Esophagus squamous epithelium (tissue), 4 donors: ENCODE measurements around the gene N4BP2L2.

Experiments
- CTCF ChIP-seq, 6 experiments: fragments of 450-650 bp in 4 of 6; fragments of 200-600 bp in 2 of 6; sonication (generic) in 2 of 6; IDR thresholded peaks; one replicate each; pipeline ENCODE4 v1.5.1; 2016 to 2019; ENCODE audit warnings: antibody characterized with exemption in 6 of 6, mild to moderate bottlenecking in 4 of 6, moderate library complexity in 4 of 6
- POLR2A ChIP-seq, 4 donors: fragments of 450-650 bp; IDR thresholded peaks; one replicate each; pipeline ENCODE4 v1.6.1; 2017; ENCODE audit warnings: antibody characterized with exemption in 4 of 4, mild to moderate bottlenecking in 4 of 4, moderate library complexity in 3 of 4

GRCh38 chr13:32425158-32425557, 113.4 kb downstream of the N4BP2L2 start:
- no peak for TF ChIP-seq CTCF (IDR thresholded peaks at IDR 0.05)
- TF ChIP-seq POLR2A (IDR thresholded peaks at IDR 0.05): no peak
